Sigmoid colon (tissue), 4 donors: ENCODE results near the gene NPHP4.

Experiments used
- EP300 ChIP-seq, 4 donors: sonication (generic); formaldehyde crosslinking; IDR thresholded peaks; one replicate each; pipeline ENCODE4 v1.6.1; 2017; ENCODE audit warnings: antibody characterized with exemption in 4 of 4
- POLR2A ChIP-seq, 2 donors: fragments of 450-650 bp; IDR thresholded peaks; one replicate each; pipeline ENCODE4 v1.6.1; 2016; ENCODE audit warnings: antibody characterized with exemption in 2 of 2, mild to moderate bottlenecking in 2 of 2, moderate library complexity in 2 of 2
- POLR2AphosphoS5 ChIP-seq, 4 donors: sonication (generic); formaldehyde crosslinking; IDR thresholded peaks; one replicate each; pipeline ENCODE4 v1.6.1; 2017; ENCODE audit warnings: antibody characterized with exemption in 4 of 4
- TF ChIP-seq, protein P1 (sequence below), 4 experiments: fragments of 450-650 bp in 3 of 4; fragments of 200-600 bp in 1 of 4; IDR thresholded peaks; one replicate each; pipeline ENCODE4 v1.5.1; 2016 to 2019; ENCODE audit warnings: antibody characterized with exemption in 4 of 4, mild to moderate bottlenecking in 3 of 4, moderate library complexity in 2 of 4

DNA sequence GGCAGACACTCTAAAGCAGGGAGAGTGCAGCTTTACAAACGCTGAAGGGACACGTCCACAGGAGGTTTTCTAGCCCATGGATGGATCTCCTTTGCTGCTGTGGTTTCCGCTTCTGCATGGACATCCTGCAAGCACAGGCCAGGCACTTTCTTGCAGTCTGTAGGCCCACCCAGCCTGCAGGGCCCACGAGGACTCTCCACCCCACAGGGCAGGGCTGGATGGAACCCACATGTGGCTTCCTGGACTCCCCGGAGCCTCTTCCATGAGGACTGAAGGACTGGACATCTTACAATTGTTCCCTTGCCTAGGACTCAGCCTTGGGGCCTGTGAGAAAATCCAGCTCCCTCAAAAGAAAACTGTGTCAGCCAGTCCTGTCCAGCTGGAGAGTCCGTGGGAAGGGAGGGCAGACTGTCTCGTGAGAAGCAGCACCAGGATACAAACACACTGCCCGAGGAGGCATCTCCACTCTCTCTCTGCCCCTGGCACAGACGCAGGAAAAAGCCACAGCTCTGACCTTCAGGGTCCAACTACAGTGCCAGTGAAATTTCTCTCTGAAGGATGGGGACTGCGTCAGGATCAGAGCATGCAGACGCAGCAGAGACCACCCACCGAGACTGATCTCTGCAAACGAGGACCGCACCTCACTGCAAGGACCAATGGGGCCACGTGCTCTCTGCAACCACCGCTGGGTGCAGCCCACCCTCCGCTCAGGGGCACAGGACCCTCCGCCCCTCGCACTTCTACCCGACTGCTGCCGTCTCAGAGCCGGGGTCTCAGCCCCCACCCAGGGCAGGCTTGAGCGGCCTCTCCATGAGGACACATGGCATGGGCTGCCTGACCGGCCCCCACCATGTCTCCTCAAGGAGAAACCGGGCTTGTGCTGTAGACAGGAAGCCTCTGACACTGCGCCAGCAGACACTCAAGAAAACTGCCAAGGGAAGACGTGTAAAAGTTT is 130.1 kb downstream of the NPHP4 start:
- TF ChIP-seq, protein P1, sequence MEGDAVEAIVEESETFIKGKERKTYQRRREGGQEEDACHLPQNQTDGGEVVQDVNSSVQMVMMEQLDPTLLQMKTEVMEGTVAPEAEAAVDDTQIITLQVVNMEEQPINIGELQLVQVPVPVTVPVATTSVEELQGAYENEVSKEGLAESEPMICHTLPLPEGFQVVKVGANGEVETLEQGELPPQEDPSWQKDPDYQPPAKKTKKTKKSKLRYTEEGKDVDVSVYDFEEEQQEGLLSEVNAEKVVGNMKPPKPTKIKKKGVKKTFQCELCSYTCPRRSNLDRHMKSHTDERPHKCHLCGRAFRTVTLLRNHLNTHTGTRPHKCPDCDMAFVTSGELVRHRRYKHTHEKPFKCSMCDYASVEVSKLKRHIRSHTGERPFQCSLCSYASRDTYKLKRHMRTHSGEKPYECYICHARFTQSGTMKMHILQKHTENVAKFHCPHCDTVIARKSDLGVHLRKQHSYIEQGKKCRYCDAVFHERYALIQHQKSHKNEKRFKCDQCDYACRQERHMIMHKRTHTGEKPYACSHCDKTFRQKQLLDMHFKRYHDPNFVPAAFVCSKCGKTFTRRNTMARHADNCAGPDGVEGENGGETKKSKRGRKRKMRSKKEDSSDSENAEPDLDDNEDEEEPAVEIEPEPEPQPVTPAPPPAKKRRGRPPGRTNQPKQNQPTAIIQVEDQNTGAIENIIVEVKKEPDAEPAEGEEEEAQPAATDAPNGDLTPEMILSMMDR (IDR thresholded peaks at IDR 0.05), result no peak
- no peak for TF ChIP-seq POLR2A (IDR thresholded peaks at IDR 0.05)
- no peak for TF ChIP-seq POLR2AphosphoS5 (IDR thresholded peaks at IDR 0.05)
- TF ChIP-seq EP300 (IDR thresholded peaks at IDR 0.05), result no peak
